Prostate gland (tissue), 2 donors: ENCODE results near the gene ASCL2.

Source experiments
- CTCF ChIP-seq, 4 experiments: fragments of 200-600 bp in 2 of 4; fragments of 450-650 bp in 2 of 4; sonication (generic) in 2 of 4; IDR thresholded peaks; 1 replicate in 3 of 4; 2 replicates in 1 of 4; pipeline ENCODE4 v1.5.1; 2016 to 2019; ENCODE audit warnings: antibody characterized with exemption in 4 of 4, mild to moderate bottlenecking in 2 of 4, moderate library complexity in 2 of 4
- POLR2A ChIP-seq: fragments of 450-650 bp; IDR thresholded peaks from one replicate; pipeline ENCODE4 v1.6.1; 2016; ENCODE audit warnings: antibody characterized with exemption, mild to moderate bottlenecking
- POLR2AphosphoS5 ChIP-seq: sonication (generic); formaldehyde crosslinking; IDR thresholded peaks from one replicate; pipeline ENCODE4 v1.6.1; 2017; ENCODE audit warnings: antibody characterized with exemption

- TF ChIP-seq CTCF (IDR thresholded peaks at IDR 0.05) (no peak), POLR2AphosphoS5 (no peak), POLR2A (no peak)
Measured at GRCh38 chr11:2235588-2236326, 34.6 kb downstream of the ASCL2 start.
